Stomach smooth muscle (tissue), 2 donors: ENCODE results near the gene CDH1.
A peak's percentile ranks its signal among the peaks of the same experiment; 100 is the strongest.

Experiments used
- H3K27ac ChIP-seq: one replicate; pipeline ENCODE4 v1.7.0; 2013; ENCODE audit warnings: mild to moderate bottlenecking, low read length, inconsistent platforms
- H3K27me3 ChIP-seq, 2 donors: one replicate each; pipeline ENCODE4 v1.7.0; 2013; ENCODE audit warnings: low read length in 2 of 2; ENCODE audit not compliant: insufficient read depth in 2 of 2, control insufficient read depth in 1 of 2
- H3K36me3 ChIP-seq, 2 donors: one replicate each; pipeline ENCODE4 v1.7.0; 2013; ENCODE audit warnings: low read length in 2 of 2; ENCODE audit not compliant: control insufficient read depth in 2 of 2, insufficient read depth in 2 of 2
- H3K4me1 ChIP-seq: one replicate; pipeline ENCODE4 v1.7.0; 2013; ENCODE audit warnings: low read length; ENCODE audit not compliant: control insufficient read depth, insufficient read depth
- H3K4me3 ChIP-seq, 2 donors: one replicate each; pipeline ENCODE4 v1.7.0; 2013; ENCODE audit warnings: low read length in 2 of 2
- H3K9ac ChIP-seq, 2 donors: one replicate each; pipeline ENCODE4 v1.7.0; 2013; ENCODE audit warnings: low read length in 2 of 2, mild to moderate bottlenecking in 1 of 2
- H3K9me3 ChIP-seq, 2 donors: one replicate each; pipeline ENCODE4 v1.7.0; 2013; ENCODE audit warnings: low read length in 2 of 2; ENCODE audit not compliant: control insufficient read depth in 2 of 2
- donor health status: healthy.
- donor health status: Pancreatic carcinoma.

CDH1 gene

DNA sequence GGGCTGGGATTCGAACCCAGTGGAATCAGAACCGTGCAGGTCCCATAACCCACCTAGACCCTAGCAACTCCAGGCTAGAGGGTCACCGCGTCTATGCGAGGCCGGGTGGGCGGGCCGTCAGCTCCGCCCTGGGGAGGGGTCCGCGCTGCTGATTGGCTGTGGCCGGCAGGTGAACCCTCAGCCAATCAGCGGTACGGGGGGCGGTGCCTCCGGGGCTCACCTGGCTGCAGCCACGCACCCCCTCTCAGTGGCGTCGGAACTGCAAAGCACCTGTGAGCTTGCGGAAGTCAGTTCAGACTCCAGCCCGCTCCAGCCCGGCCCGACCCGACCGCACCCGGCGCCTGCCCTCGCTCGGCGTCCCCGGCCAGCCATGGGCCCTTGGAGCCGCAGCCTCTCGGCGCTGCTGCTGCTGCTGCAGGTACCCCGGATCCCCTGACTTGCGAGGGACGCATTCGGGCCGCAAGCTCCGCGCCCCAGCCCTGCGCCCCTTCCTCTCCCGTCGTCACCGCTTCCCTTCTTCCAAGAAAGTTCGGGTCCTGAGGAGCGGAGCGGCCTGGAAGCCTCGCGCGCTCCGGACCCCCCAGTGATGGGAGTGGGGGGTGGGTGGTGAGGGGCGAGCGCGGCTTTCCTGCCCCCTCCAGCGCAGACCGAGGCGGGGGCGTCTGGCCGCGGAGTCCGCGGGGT is at the start of gene CDH1:
Gene CDH1, plus strand, starts transcription at position 247 of the 684 bp plus-strand sequence. Its CDS starts 124 bp downstream, at position 371.
- Histone ChIP-seq H3K4me1 (peaks cover 11% of the 10 kb centered on the region), H3K4me3 (peak within 1 kb of the TSS; percentile 29 to 43), H3K9ac (no peak within 1 kb of the TSS), H3K36me3 (no peaks in the 10 kb centered on the region), H3K27me3 (peaks cover 15 to 26% of the 10 kb centered on the region in 2 donors), H3K9me3 (no peaks in the 10 kb centered on the region), H3K27ac (no peak within 1 kb of the TSS)

DNA sequence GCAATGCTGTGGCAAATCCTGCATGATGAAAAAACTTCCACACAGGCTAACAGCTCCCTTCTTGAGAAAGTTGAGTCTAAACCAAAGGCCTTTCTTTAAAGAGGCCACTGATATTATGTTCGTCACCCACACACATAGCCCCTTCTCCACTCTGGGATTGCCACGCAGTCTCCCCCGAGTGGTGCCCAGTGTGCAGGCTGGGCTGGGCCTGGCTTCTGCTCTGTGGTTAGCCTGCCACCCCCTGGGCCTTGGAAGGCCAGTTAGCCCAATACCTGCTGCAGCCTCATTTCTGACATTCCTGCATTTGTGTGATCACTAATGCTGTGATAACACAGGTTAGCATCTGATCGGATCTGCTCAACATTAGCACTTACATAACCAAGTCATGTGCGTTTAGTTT is 47.2 kb upstream of the CDH1 start:
- Histone ChIP-seq H3K27me3 (no peaks in the 10 kb centered on the region), H3K4me3 (no peak overlapping the region)

DNA sequence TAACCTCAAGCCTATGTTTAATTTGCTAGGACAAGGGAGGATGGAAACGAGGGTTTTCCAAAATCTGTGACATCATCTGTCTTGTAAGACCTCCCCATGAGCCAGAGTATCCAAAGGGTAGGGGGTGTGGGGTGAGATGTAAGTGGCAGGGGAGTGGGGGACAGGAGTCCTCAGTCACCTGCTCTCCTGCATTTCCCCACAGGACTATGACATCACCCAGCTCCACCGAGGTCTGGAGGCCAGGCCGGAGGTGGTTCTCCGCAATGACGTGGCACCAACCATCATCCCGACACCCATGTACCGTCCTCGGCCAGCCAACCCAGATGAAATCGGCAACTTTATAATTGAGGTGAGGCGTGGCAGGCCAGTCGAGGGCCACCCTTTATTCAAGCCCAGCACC is 41.5 kb upstream of the CDH1 start:
- H3K27me3 ChIP-seq: no peaks in the 10 kb centered on the region
- no peaks in the 10 kb centered on the region for H3K4me1 ChIP-seq
- H3K9me3 ChIP-seq: no peaks in the 10 kb centered on the region
- no peaks in the 10 kb centered on the region for H3K36me3 ChIP-seq
- H3K4me3 ChIP-seq: no peak overlapping the region
- no peak overlapping the region for H3K27ac ChIP-seq
- no peak overlapping the region for H3K9ac ChIP-seq

More for the DNA sequence above, 47.2 kb upstream of the CDH1 start:
- H3K9ac ChIP-seq: no peak overlapping the region
- no peaks in the 10 kb centered on the region for H3K9me3 ChIP-seq
- H3K27ac ChIP-seq: no peak overlapping the region
- H3K4me1 ChIP-seq: no peaks in the 10 kb centered on the region
- no peaks in the 10 kb centered on the region for H3K36me3 ChIP-seq

DNA sequence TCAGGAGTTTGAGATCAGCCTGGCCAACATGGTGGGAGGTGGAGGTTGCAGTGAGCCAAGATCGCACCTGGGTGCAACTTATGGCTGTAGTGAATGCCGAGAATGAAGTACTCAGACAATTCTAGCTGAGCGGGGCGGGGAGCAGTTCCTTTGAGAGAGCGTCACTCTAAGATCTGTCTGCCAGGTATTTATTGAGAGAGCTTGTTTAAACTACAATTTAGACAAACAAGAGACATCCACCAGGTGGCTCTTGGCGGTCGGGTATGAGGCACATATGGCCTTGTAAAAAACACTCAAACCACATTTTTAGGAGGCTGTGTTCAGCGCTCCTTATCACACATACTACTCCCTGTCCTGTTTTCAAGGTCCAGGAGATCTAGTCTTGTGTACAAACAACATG is 40.6 kb upstream of the CDH1 start:
- Histone ChIP-seq H3K27me3 (no peaks in the 10 kb centered on the region), H3K9ac (no peak overlapping the region), H3K36me3 (no peaks in the 10 kb centered on the region), H3K4me3 (no peak overlapping the region), H3K9me3 (no peaks in the 10 kb centered on the region), H3K4me1 (no peaks in the 10 kb centered on the region), H3K27ac (no peak overlapping the region)

DNA sequence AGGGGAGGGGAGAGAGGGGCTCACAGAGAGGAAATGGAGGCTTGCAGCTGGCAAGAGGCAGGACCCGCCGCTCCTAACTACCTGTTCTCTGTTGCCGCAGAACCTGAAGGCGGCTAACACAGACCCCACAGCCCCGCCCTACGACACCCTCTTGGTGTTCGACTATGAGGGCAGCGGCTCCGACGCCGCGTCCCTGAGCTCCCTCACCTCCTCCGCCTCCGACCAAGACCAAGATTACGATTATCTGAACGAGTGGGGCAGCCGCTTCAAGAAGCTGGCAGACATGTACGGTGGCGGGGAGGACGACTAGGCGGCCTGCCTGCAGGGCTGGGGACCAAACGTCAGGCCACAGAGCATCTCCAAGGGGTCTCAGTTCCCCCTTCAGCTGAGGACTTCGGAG is 39.0 kb upstream of the CDH1 start:
- no peak overlapping the region for H3K4me3 ChIP-seq
- H3K27me3 ChIP-seq: no peaks in the 10 kb centered on the region
- no peak overlapping the region for H3K27ac ChIP-seq
- H3K9me3 ChIP-seq: no peaks in the 10 kb centered on the region
- H3K9ac ChIP-seq: no peak overlapping the region
- no peaks in the 10 kb centered on the region for H3K4me1 ChIP-seq
- H3K36me3 ChIP-seq: no peaks in the 10 kb centered on the region

DNA sequence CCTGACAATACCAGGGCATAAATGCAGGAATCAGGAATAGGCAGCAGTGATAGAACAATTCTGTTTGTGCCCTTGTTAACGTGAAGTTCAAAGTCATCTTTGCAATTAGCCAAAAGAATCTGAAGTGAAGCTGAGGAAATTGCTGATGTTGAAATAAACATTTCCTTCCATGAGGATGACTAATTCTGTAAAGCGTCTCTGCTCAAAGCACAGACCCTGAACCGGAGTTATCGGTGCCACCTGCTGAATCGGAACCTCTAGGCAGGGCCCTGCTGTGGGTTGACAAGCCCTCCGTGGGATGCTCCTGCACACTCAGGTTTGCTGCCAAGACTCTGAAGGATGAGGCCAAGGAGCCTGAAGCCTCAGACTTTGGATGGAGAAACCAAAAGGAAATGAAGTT is 37.0 kb upstream of the CDH1 start:
- no peaks in the 10 kb centered on the region for H3K4me1 ChIP-seq
- no peaks in the 10 kb centered on the region for H3K27me3 ChIP-seq
- no peak overlapping the region for H3K4me3 ChIP-seq
- no peaks in the 10 kb centered on the region for H3K9me3 ChIP-seq
- H3K27ac ChIP-seq: no peak overlapping the region
- H3K36me3 ChIP-seq: no peaks in the 10 kb centered on the region
- no peak overlapping the region for H3K9ac ChIP-seq

DNA sequence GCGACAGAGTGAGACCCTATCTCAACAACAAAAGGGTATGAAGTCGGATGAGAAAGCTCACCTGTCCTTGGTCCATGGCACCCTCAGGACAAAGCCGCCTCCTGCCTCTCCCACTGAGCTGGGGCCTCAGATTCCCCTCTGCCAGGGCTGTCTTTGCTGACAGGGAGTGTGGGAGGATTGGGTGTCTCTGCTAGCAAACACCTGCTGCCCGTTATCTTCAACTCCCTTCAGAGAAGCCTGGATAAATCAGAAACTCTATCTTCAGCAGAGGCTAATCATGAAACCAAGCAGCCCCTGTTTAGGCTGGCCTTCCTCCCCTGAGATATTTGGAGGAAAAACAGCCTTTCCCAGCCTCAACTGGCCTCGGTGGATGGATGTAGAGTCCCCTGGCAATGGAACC is 36.3 kb upstream of the CDH1 start:
- H3K9me3 ChIP-seq: no peaks in the 10 kb centered on the region

DNA sequence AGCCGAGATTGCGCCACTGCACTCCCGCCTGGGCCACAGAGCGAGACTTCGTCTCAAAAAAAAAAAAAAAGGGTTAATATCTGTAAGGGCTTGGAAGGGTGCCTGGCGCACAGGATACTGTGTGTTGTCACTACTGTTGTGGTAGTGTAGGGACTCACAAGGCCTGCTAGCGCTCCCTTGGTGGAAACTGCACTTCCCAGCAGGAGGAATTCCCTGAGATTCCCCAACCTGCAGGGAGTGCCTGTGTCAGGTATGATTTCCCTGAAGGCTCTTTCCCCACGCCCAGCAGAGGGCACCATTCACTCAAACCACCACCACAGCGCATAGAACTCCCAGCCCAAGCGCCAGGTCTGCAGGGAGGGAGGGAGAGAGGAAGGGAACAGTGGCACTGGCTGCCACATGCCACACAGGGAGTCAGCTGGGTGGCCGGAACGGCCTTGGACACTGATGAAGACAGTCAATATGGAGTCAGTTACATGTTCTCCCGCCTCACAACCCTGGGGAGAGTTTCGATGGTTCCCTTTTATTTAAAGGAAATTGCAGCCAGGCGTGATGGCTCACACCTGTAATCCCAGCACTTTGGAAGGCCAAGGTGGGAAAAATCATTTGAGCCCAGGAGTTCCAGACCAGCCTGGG is 32.7 kb upstream of the CDH1 start:
- Histone ChIP-seq H3K36me3 (no peaks in the 10 kb centered on the region), H3K4me1 (no peaks in the 10 kb centered on the region), H3K9ac (no peak overlapping the region), H3K27ac (no peak overlapping the region), H3K4me3 (no peak overlapping the region), H3K27me3 (no peaks in the 10 kb centered on the region), H3K9me3 (no peaks in the 10 kb centered on the region)

More for the DNA sequence above, 36.3 kb upstream of the CDH1 start:
- Histone ChIP-seq H3K4me3 (no peak overlapping the region), H3K36me3 (no peaks in the 10 kb centered on the region), H3K4me1 (no peaks in the 10 kb centered on the region), H3K27me3 (no peaks in the 10 kb centered on the region), H3K27ac (no peak overlapping the region), H3K9ac (no peak overlapping the region)

DNA sequence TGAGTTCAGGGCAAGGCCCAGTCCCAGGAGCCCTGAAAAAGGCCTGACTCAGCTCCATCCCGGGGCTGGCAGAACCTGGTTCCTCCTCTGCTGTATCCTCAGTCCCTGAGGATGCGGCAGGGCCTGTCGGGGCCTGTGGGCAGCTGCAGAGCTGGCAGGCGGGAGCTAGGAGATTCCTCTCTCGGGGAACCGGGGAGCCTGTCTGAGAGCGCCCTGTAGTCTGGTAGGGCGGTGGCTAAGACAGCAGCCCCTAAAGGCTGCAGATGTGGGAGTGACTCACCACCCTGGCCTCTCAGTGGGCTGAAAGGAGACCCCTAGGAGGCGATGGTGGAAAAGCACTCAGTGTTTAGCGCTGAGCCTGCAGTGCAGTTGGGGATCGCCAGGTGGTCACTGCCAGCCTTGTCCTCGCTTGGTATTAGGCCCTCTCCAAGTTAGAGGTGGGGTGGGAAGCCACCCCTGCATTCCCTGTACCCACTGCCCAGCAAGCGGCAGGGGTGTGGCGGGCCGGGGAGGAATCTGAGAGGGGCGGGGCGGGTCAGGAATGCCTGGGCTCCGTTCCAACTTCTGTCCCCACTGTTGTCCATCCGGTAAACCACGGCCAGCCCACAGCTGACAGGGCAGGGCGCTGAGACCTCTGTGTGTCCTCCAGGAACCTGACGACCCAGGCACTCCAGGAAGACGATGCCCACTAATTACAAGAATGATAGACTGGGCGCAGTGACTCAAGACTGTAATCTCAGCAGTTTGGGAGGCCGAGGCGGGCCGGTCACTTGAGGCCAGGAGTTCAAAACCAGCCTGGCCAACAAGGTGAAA is 29.5 kb upstream of the CDH1 start:
- Histone ChIP-seq H3K9ac (no peak overlapping the region), H3K4me1 (no peaks in the 10 kb centered on the region), H3K4me3 (no peak overlapping the region), H3K27me3 (peaks cover 0 to 2% of the 10 kb centered on the region in 2 donors), H3K9me3 (no peaks in the 10 kb centered on the region), H3K27ac (no peak overlapping the region), H3K36me3 (no peaks in the 10 kb centered on the region)

DNA sequence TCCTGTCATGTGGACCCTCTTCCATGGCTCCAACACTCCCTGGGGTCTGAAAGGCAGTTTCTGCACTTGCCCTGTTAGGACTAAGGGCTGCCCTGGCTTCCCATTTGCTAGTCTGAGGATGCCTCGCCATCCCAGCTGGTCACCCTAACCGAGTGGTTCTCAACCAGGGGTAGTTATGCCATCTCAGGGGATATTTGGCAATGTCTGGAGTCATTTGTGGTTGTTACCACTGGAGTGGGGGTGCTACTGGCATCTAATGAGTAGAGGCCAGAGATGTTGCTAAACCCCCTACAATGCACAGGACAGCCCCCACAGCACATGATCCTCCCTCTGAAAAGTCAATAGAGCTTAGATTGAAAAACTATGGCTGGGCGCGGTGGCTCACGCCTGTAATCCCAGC is 26.9 kb upstream of the CDH1 start:
- H3K9ac ChIP-seq: no peak overlapping the region
- no peak overlapping the region for H3K4me3 ChIP-seq
- no peaks in the 10 kb centered on the region for H3K36me3 ChIP-seq
- peaks cover 0 to 2% of the 10 kb centered on the region in 2 donors for H3K27me3 ChIP-seq
- no peak overlapping the region for H3K27ac ChIP-seq
- no peaks in the 10 kb centered on the region for H3K4me1 ChIP-seq
- H3K9me3 ChIP-seq: no peaks in the 10 kb centered on the region
